Anterior cingulate cortex (tissue), 58 donors: ENCODE results near the gene ZBTB11.
"Not testable (repeated sequence)": the region's sequence is repeated elsewhere in the genome, so short reads cannot be mapped to it uniquely, and the experiment has no call there.

Source experiments
- DNase-seq, 58 donors: peaks; one replicate each; lab custom pipeline; 2025; lab: John Stamatoyannopoulos, UW

Gene ZBTB11

GRCh38 chr3:101623656-101624055, 53.3 kb downstream of the ZBTB11 start:
- DNase-seq: no peak

- DNase-seq: no peak
These were observed 57.2 kb downstream of the ZBTB11 start for GRCh38 chr3:101619734-101620133.

- no peak for DNase-seq
These were observed 58.2 kb downstream of the ZBTB11 start for GRCh38 chr3:101618726-101619125.

GRCh38 chr3:101617478-101617877, 59.5 kb downstream of the ZBTB11 start:
- no peak for DNase-seq

- DNase-seq: no peak
These were observed 61.4 kb downstream of the ZBTB11 start for GRCh38 chr3:101615525-101615924.

GRCh38 chr3:101613014-101613413, 63.9 kb downstream of the ZBTB11 start:
- DNase-seq: not testable (repeated sequence)

GRCh38 chr3:101611023-101611422, 65.9 kb downstream of the ZBTB11 start:
- no peak for DNase-seq

- DNase-seq: not testable (repeated sequence)
These were observed 71.5 kb downstream of the ZBTB11 start for GRCh38 chr3:101605398-101605797.

GRCh38 chr3:101603184-101603583, 73.7 kb downstream of the ZBTB11 start:
- DNase-seq: no peak

GRCh38 chr3:101602731-101603130, 74.2 kb downstream of the ZBTB11 start:
- DNase-seq: peak in 1 of 58 donors; percentile 4
